ENCODE measurements around the gene CLDND1.

GRCh38 chr3:98514948-98515347 lies 7.8 kb downstream of the CLDND1 start:
- TF ChIP-seq EP300 (IDR thresholded peaks at IDR 0.05; ENCODE audit: low read depth) (no peak), CTCF (IDR thresholded peaks at IDR 0.05) (no peak), POLR2AphosphoS5 (IDR thresholded peaks at IDR 0.05) (no peak), POLR2A (IDR thresholded peaks at IDR 0.05) (no peak)

All from transverse colon (tissue), 4 donors.